A549 (cell line): Measurements from ENCODE around the gene SLC8A2. TPM values are rescaled to one million over a fixed set of nuclear protein-coding genes. Genes with fewer than 3 reads are reported as not detected.

Source experiments
- ATAC-seq, 2 experiments: fragments of 200-7000 bp in 1 of 2; fragments of >200 bp in 1 of 2; cut with Nextera tagmentation in 1 of 2; cut with Tn5 transposase in 1 of 2; 3 replicates each; pipeline versions ENCODE4 v1.8.0 to v1.9.1; 2018 to 2020; ENCODE audit warnings: mild to moderate bottlenecking in 1 of 2, moderate library complexity in 1 of 2
- CTCF ChIA-PET: fragments of 300-600 bp; sonication (Branson Sonifier 250); formaldehyde crosslinking; extraction: SDS; loops from one replicate; lab custom pipeline; 2021; ENCODE audit warnings: antibody characterized with exemption, inconsistent platforms; lab: Yijun Ruan, JAX
- POLR2A ChIA-PET: fragments of 350-600 bp; formaldehyde crosslinking; extraction: SDS; loops from one replicate; lab custom pipeline; 2021; ENCODE audit warnings: antibody characterized with exemption, inconsistent platforms; lab: Yijun Ruan, JAX
- DNase-seq, 2 experiments: peaks; one replicate each; pipeline versions ENCODE4 v3.0.0 to v3.0.0-alpha.2; 2011 to 2016; ENCODE audit warnings: low read depth in 1 of 2, low spot score in 1 of 2
- FAIRE-seq: peaks from 2 replicates; lab custom pipeline; 2011; peaks lifted over from hg19 to GRCh38; lab: Jason Lieb, UNC
- H3K27ac ChIP-seq, 2 experiments: fragments of >200 bp; sonication (Bioruptor Twin); formaldehyde crosslinking; 3 replicates each; pipeline ENCODE4 v1.5.1; 2016 to 2017
- H3K4me1 ChIP-seq: fragments of >200 bp; sonication (Bioruptor Twin); formaldehyde crosslinking; 3 replicates; pipeline ENCODE4 v1.6.1; 2016
- H3K4me2 ChIP-seq: fragments of >200 bp; sonication (Bioruptor Twin); formaldehyde crosslinking; 3 replicates; pipeline ENCODE4 v1.6.1; 2016
- H3K4me3 ChIP-seq: fragments of >200 bp; sonication (Bioruptor Twin); formaldehyde crosslinking; 3 replicates; pipeline ENCODE4 v1.5.1; 2016
- H3K9me3 ChIP-seq: fragments of >200 bp; sonication (Bioruptor Twin); formaldehyde crosslinking; 3 replicates; pipeline ENCODE4 v1.6.1; 2016
- BCL3 ChIP-seq: fragments of >200 bp; sonication (Bioruptor Twin); formaldehyde crosslinking; IDR thresholded peaks from 3 replicates; pipeline ENCODE4 v1.6.1; 2016
- CBX2 ChIP-seq: fragments of 200-600 bp; sonication (generic); IDR thresholded peaks from 2 replicates; pipeline ENCODE4 v1.6.1; 2016; ENCODE audit warnings: low read depth, mild to moderate bottlenecking, borderline replicate concordance
- CHD2 ChIP-seq: fragments of 150-350 bp; IDR thresholded peaks from 2 replicates; pipeline ENCODE4 v1.6.1; 2014; ENCODE audit warnings: low read length; ENCODE audit not compliant: partially characterized antibody
- CHD4 ChIP-seq: fragments of 200-600 bp; sonication (generic); IDR thresholded peaks from 2 replicates; pipeline ENCODE4 v1.6.1; 2016; ENCODE audit warnings: antibody characterized with exemption, mild to moderate bottlenecking, borderline replicate concordance
- CTCF ChIP-seq: fragments of >200 bp; sonication (Bioruptor Twin); formaldehyde crosslinking; IDR thresholded peaks from 3 replicates; pipeline ENCODE4 v1.5.1; 2016
- ESRRA ChIP-seq: fragments of 150-350 bp; IDR thresholded peaks from 2 replicates; pipeline ENCODE4 v1.6.1; 2014; ENCODE audit warnings: mild to moderate bottlenecking, low read length, borderline replicate concordance
- FOXS1 ChIP-seq: fragments of 250-450 bp; sonication (Bioruptor Pico); IDR thresholded peaks from 2 replicates; pipeline ENCODE4 v1.5.0; 2020; ENCODE audit warnings: mild to moderate bottlenecking, moderate library complexity
- HMGXB4 ChIP-seq: fragments of 250-450 bp; sonication (Bioruptor Pico); IDR thresholded peaks from 2 replicates; pipeline ENCODE4 v1.5.0; 2021; ENCODE audit warnings: mild to moderate bottlenecking, moderate library complexity, borderline replicate concordance
- HOXA7 ChIP-seq: fragments of 250-450 bp; sonication (Bioruptor Pico); IDR thresholded peaks from 2 replicates; pipeline ENCODE4 v1.5.0; 2020; ENCODE audit warnings: mild to moderate bottlenecking, moderate library complexity
- HOXB13 ChIP-seq: fragments of 250-450 bp; sonication (Bioruptor Pico); IDR thresholded peaks from 2 replicates; pipeline ENCODE4 v1.5.0; 2020; ENCODE audit warnings: low read depth, mild to moderate bottlenecking, moderate library complexity
- JUNB ChIP-seq: fragments of >200 bp; sonication (Bioruptor Twin); formaldehyde crosslinking; IDR thresholded peaks from 2 replicates; pipeline ENCODE4 v1.6.1; 2016
- KDM5A ChIP-seq: fragments of 200-600 bp; sonication (generic); IDR thresholded peaks from 2 replicates; pipeline ENCODE4 v1.6.1; 2016; ENCODE audit warnings: antibody characterized with exemption, mild to moderate bottlenecking
- MAFK ChIP-seq: fragments of 450-650 bp; IDR thresholded peaks from 2 replicates; pipeline ENCODE4 v1.6.1; 2014; ENCODE audit not compliant: partially characterized antibody
- MAZ ChIP-seq: fragments of 150-350 bp; IDR thresholded peaks from 2 replicates; pipeline ENCODE4 v1.6.1; 2014; ENCODE audit warnings: antibody characterized with exemption, low read depth, low read length, borderline replicate concordance
- NFE2L2 ChIP-seq: fragments of 150-350 bp; conservative IDR thresholded peaks from 2 replicates; pipeline ENCODE4 v1.6.1; 2014; ENCODE audit warnings: low read length
- PBX3 ChIP-seq: IDR thresholded peaks from 2 replicates; pipeline ENCODE4 v1.6.1; 2012
- PHF8 ChIP-seq: fragments of 200-600 bp; sonication (generic); IDR thresholded peaks from 2 replicates; pipeline ENCODE4 v1.6.1; 2016; ENCODE audit warnings: low read depth, mild to moderate bottlenecking, antibody characterized with exemption, moderate library complexity, borderline replicate concordance
- POLR2AphosphoS2 ChIP-seq: conservative IDR thresholded peaks from 2 replicates; pipeline ENCODE4 v1.6.1; 2012; ENCODE audit warnings: low read length, improper control_type of control experiment, inconsistent platforms
- RAD21 ChIP-seq, 2 experiments: fragments of >200 bp in 1 of 2; sonication (Bioruptor Twin) in 1 of 2; formaldehyde crosslinking in 1 of 2; IDR thresholded peaks in 1 of 2; conservative IDR thresholded peaks in 1 of 2; 2 replicates in 1 of 2; 3 replicates in 1 of 2; pipeline ENCODE4 v1.6.1; 2012 to 2018; ENCODE audit warnings: inconsistent platforms in 1 of 2
- REST ChIP-seq: fragments of 200-600 bp; sonication (generic); IDR thresholded peaks from 2 replicates; pipeline ENCODE4 v1.6.1; 2016; ENCODE audit warnings: antibody characterized with exemption, mild to moderate bottlenecking, moderate library complexity
- SREBF2 ChIP-seq: fragments of 450-650 bp; IDR thresholded peaks from 2 replicates; pipeline ENCODE4 v1.6.1; 2014; ENCODE audit warnings: mild to moderate bottlenecking, moderate library complexity
- TP53 ChIP-seq: fragments of 250-450 bp; sonication (Bioruptor Pico); IDR thresholded peaks from 2 replicates; pipeline ENCODE4 v1.5.0; 2021; ENCODE audit warnings: mild to moderate bottlenecking, moderate library complexity
- ZFP36 ChIP-seq: fragments of 450-650 bp; IDR thresholded peaks from 2 replicates; pipeline ENCODE4 v1.6.1; 2014; ENCODE audit warnings: borderline replicate concordance; ENCODE audit not compliant: partially characterized antibody
- ZNF302 ChIP-seq: fragments of 250-450 bp; sonication (Bioruptor Pico); IDR thresholded peaks from 2 replicates; pipeline ENCODE4 v1.9.0; 2021; ENCODE audit warnings: inconsistent platforms, mild to moderate bottlenecking, moderate library complexity
- WGBS: methylation state at CpG from one replicate; pipeline ENCODE4 v1.1.6; 2017; ENCODE audit errors: missing lambda C conversion rate; 5-methylcytosine and 5-hydroxymethylcytosine counted together
- polyA plus RNA-seq, 4 experiments: library from polyadenylated mRNA; depleted of rRNA in 3 of 4; stranded (reverse); fragments of >200 nt; fragmentation: RNase III in 1 of 4; extraction: RNeasy Plus Mini Kit Qiagen cat#74134 plus additional on column Dnase treatment in 1 of 4; gene quantifications; 2 replicates in 3 of 4; 3 replicates in 1 of 4; pipeline ENCODE4 v1.2.3, GENCODE V29; 2011 to 2017

SLC8A2 gene
- polyA plus RNA-seq, 2 of the 4 experiments (the other 2 are of a cell fraction) = 0.15 to 0.35 TPM

GRCh38 chr19:47507012-47507411, 35.3 kb upstream of the SLC8A2 start (continued):
- TF ChIP-seq PHF8 (no peak), REST (no peak)

GRCh38 chr19:47506459-47506858, 34.8 kb upstream of the SLC8A2 start:
- no peak overlapping the region for H3K27ac ChIP-seq
- CTCF ChIA-PET = interaction anchor here (0.6 to 2.8 kb wide), 5 partner anchors 9 to 202 kb away, joined by 3 to 12 read pairs (median 4); partner anchors contain the start of genes KPTN and NAPA
- TF ChIP-seq JUNB (no peak), PHF8 (no peak), CBX2 (no peak), NFE2L2 (no peak), HMGXB4 (CRISPR knock-in tag) (no peak), BCL3 (no peak), ESRRA (no peak), MAFK (no peak), FOXS1 (no peak), PBX3 (no peak), HOXB13 (CRISPR knock-in tag) (no peak), CHD2 (no peak), TP53 (CRISPR knock-in tag) (no peak), CHD4 (no peak)
- TF ChIP-seq, all 56 proteins: peak for 0
- no peak for FAIRE-seq
- POLR2A ChIA-PET = no interaction called here
- Histone ChIP-seq H3K4me1 (no peaks in the 10 kb centered on the region), H3K9me3 (no peaks in the 10 kb centered on the region), H3K4me3 (no peak overlapping the region), H3K4me2 (no peak overlapping the region)
- 89% methylated on average over 8 of the region's 8 CpGs for WGBS
- ATAC-seq = no peak
- no peak for DNase-seq

GRCh38 chr19:47505506-47505905, 33.8 kb upstream of the SLC8A2 start:
- Histone ChIP-seq H3K4me3 (no peak overlapping the region), H3K9me3 (no peaks in the 10 kb centered on the region), H3K4me2 (no peak overlapping the region), H3K27ac (no peak overlapping the region), H3K4me1 (no peaks in the 10 kb centered on the region)
- ATAC-seq (no peak), DNase-seq (no peak), FAIRE-seq (no peak)
- ChIA-PET POLR2A (no interaction called here), CTCF (interaction anchor here (1.1 to 2.2 kb wide), 2 partner anchors 10 to 69 kb away, joined by 4 to 7 read pairs; partner anchors contain the start of gene NAPA)
- WGBS = 95% methylated on average over 6 of the region's 6 CpGs
- TF ChIP-seq POLR2AphosphoS2 (no peak), MAZ (no peak), HOXA7 (CRISPR knock-in tag) (no peak), SREBF2 (no peak), KDM5A (no peak), CHD2 (no peak), BCL3 (no peak), ZFP36 (no peak), TP53 (CRISPR knock-in tag) (no peak), RAD21 (conservative IDR thresholded peaks at IDR 0.05 in 1 of 2, IDR thresholded peaks at IDR 0.05 in 1 of 2) (no peak), ZNF302 (CRISPR knock-in tag) (no peak), CTCF (no peak)
